GM21723 (cell line): ENCODE measurements around the gene CD300LD.
"Not testable (repeated sequence)": the region's sequence is repeated elsewhere in the genome, so short reads cannot be mapped to it uniquely, and the experiment has no call there.

Experiments
- ATAC-seq: cut with Tn5 transposase; IDR thresholded peaks from one replicate; pipeline ENCODE4 v1.9.1; 2021; ENCODE audit warnings: mild to moderate bottlenecking, moderate library complexity; ENCODE audit not compliant: unreplicated experiment

Gene CD300LD

GRCh38 chr17:74573635-74574034, 18.4 kb downstream of the CD300LD start:
- not testable (repeated sequence) for ATAC-seq

- no peak for ATAC-seq
These were observed 18.9 kb downstream of the CD300LD start for GRCh38 chr17:74573169-74573568.

- no peak for ATAC-seq
These were observed 20.3 kb downstream of the CD300LD start for GRCh38 chr17:74571621-74572270.

- no peak for ATAC-seq
These were observed 22.8 kb downstream of the CD300LD start for GRCh38 chr17:74569020-74570003.

- no peak for ATAC-seq
These were observed 23.8 kb downstream of the CD300LD start for GRCh38 chr17:74568106-74568873.

- no peak for ATAC-seq
These were observed 24.7 kb downstream of the CD300LD start, which contains the start of gene CD300H for GRCh38 chr17:74567397-74567796. Gene CD300H, minus strand, starts transcription at chr17:74567509.

- no peak for ATAC-seq
These were observed 25.8 kb downstream of the CD300LD start for GRCh38 chr17:74566132-74566753.

- no peak for ATAC-seq
These were observed 27.0 kb downstream of the CD300LD start for GRCh38 chr17:74565126-74565525.

- ATAC-seq = no peak
These were observed 28.7 kb downstream of the CD300LD start for GRCh38 chr17:74563358-74563757.

- no peak for ATAC-seq
These were observed 30.5 kb downstream of the CD300LD start for GRCh38 chr17:74561586-74561985.

GRCh38 chr17:74558882-74559519, 33.1 kb downstream of the CD300LD start:
- no peak for ATAC-seq

GRCh38 chr17:74558402-74558801, 33.7 kb downstream of the CD300LD start:
- not testable (repeated sequence) for ATAC-seq

GRCh38 chr17:74555427-74555940, 36.6 kb downstream of the CD300LD start:
- ATAC-seq = no peak

- no peak for ATAC-seq
These were observed 37.2 kb downstream of the CD300LD start for GRCh38 chr17:74554909-74555308.

GRCh38 chr17:74552037-74552436, 40.0 kb downstream of the CD300LD start:
- no peak for ATAC-seq

GRCh38 chr17:74550602-74551001, 41.5 kb downstream of the CD300LD start:
- ATAC-seq = no peak

GRCh38 chr17:74549343-74549742, 42.7 kb downstream of the CD300LD start:
- no peak for ATAC-seq

GRCh38 chr17:74547736-74548135, 44.3 kb downstream of the CD300LD start:
- no peak for ATAC-seq

- ATAC-seq = no peak
These were observed 44.8 kb downstream of the CD300LD start for GRCh38 chr17:74547264-74547663.

- ATAC-seq = no peak
These were observed 45.5 kb downstream of the CD300LD start for GRCh38 chr17:74546586-74546985.
